ENCODE measurements around the gene CAPZB.

GRCh38 chr1:19445417-19446342 lies 39.7 kb downstream of the CAPZB start:
- TF ChIP-seq CTCF (IDR thresholded peaks at IDR 0.05; ENCODE audit: insufficient read depth, low read length) (no peak), REST (IDR thresholded peaks at IDR 0.05; ENCODE audit: insufficient replicate concordance, low read depth) (no peak), POLR2AphosphoS5 (IDR thresholded peaks at IDR 0.05; ENCODE audit: low read depth) (no peak), GABPA (IDR thresholded peaks at IDR 0.05; ENCODE audit: low read depth) (no peak)
